Colonic mucosa (tissue), 4 donors: ENCODE data around the gene GSTO1. TPM values are rescaled to one million over a fixed set of nuclear protein-coding genes. Genes with fewer than 3 reads are reported as not detected.

ENCODE experiments used
- DNase-seq: peaks from one replicate; pipeline ENCODE4 v3.0.0-alpha.2; 2020
- H3K27ac ChIP-seq: fragments of 200-600 bp; one replicate; pipeline ENCODE4 v1.8.0; 2021
- H3K27me3 ChIP-seq: fragments of 200-600 bp; one replicate; pipeline ENCODE4 v1.8.0; 2021
- H3K36me3 ChIP-seq: fragments of 200-600 bp; one replicate; pipeline ENCODE4 v1.8.0; 2021
- H3K4me1 ChIP-seq: fragments of 200-600 bp; one replicate; pipeline ENCODE4 v1.8.0; 2021; ENCODE audit warnings: mild to moderate bottlenecking
- H3K4me3 ChIP-seq: fragments of 200-600 bp; one replicate; pipeline ENCODE4 v1.8.0; 2021
- H3K9ac ChIP-seq, 2 donors: one replicate each; pipeline ENCODE4 v1.7.0; 2013; ENCODE audit warnings: control low read depth in 2 of 2, low read depth in 2 of 2, low read length in 2 of 2
- H3K9me3 ChIP-seq: fragments of 200-600 bp; one replicate; pipeline ENCODE4 v1.8.0; 2021
- CTCF ChIP-seq: fragments of 200-600 bp; IDR thresholded peaks from one replicate; pipeline ENCODE4 v1.8.0; 2022; ENCODE audit warnings: antibody characterized with exemption, mild to moderate bottlenecking
- intact Hi-C: fragments of 100-400 bp; cut with DNase I; formaldehyde crosslinking; loops from one replicate; pipeline ENCODE4 v1.14.1; 2022
- total RNA-seq, 2 donors: library from RNA; stranded (reverse); fragmentation: NEBNext Ultra II Directional in 1 of 2; extraction: Animal tissue kit (Norgen Biotek cat#: 25700) in 1 of 2; gene quantifications; one replicate each; pipeline ENCODE4 v1.2.1, GENCODE V29; 2021
- donor health status: healthy.
- donor health status: DM: no; HTN: no; CAD: no.
- donor health status: DM: no; HTN: no; CAD: no.

The GSTO1 gene
- total RNA-seq, 2 donors from 2014 or later: 89.9 to 98.0 TPM

DNA sequence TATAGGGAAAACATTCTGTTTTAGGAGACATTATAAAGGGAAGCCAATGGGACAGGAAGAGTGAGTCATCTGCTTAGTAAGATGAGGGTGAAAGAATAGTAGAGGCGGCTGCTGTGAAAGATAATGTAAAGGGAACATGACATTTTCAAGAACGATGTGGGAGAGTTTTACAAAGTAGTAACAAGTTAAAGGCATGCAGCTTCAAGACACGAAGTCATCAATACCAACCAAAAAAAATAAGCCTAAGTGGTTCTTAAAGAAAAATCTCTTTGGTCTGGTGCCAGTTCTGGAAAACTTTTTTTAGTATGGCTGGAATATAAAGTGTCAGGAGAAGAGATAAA, 6.1 kb downstream of the GSTO1 start:
- no peak overlapping the region for H3K9ac ChIP-seq
- H3K36me3 ChIP-seq: peaks cover 22% of the 10 kb centered on the region
- H3K4me1 ChIP-seq: no peaks in the 10 kb centered on the region
- DNase-seq: no peak
- peak overlapping the region; percentile 15 for H3K27ac ChIP-seq
- no peak for TF ChIP-seq CTCF
- no peaks in the 10 kb centered on the region for H3K9me3 ChIP-seq
- intact Hi-C loops: no loop called here
- H3K4me3 ChIP-seq: no peak overlapping the region
- H3K27me3 ChIP-seq: no peaks in the 10 kb centered on the region

DNA sequence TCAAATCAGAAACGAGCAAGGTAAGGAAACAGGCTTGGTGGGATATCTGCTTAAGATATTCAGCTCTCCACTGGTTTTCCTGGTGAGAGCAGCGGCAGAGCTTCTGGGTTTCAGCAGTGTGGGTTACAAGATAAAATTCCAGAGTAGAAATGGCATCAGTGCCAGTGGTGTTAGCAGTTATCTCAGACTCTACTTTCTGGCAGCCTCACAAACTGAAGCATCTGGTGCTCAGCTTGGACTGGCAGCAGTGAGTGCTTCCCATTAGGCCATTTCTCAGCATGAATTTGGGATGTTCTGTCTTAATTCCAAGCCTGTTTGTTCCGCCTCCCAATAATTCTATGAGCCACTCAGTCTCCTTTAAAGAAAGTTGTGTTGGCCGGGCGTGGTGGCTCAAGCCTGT, 7.4 kb downstream of the GSTO1 start:
- H3K27me3 ChIP-seq: no peaks in the 10 kb centered on the region
- DNase-seq: no peak
- intact Hi-C loops: no loop called here
- TF ChIP-seq CTCF: no peak
- H3K4me1 ChIP-seq: no peaks in the 10 kb centered on the region
- H3K36me3 ChIP-seq: peaks cover 22% of the 10 kb centered on the region
- H3K9me3 ChIP-seq: no peaks in the 10 kb centered on the region
- H3K9ac ChIP-seq: no peak overlapping the region
- no peak overlapping the region for H3K27ac ChIP-seq
- no peak overlapping the region for H3K4me3 ChIP-seq

DNA sequence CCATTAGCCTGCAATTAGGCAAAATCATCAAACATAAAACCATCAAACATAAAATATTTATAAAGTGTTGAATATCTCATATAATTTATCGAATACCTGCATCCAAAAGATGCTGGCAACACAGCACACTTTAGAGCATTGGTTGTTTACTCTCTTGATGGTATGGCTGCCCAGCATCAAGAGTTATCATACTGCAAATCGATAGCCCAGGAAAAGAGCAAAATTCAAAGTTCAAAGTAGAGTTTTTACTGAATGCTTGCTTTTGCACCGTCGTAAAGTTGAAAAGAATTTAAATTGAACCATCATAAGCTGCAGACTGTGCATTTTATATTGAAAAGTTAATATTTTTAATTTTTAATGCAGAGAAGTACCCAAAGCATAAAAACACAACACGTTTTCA, 10.1 kb downstream of the GSTO1 start:
- Histone ChIP-seq H3K27ac (no peak overlapping the region), H3K4me3 (no peak overlapping the region), H3K9ac (no peak overlapping the region), H3K36me3 (peaks cover 14% of the 10 kb centered on the region), H3K9me3 (no peaks in the 10 kb centered on the region), H3K27me3 (no peaks in the 10 kb centered on the region), H3K4me1 (no peaks in the 10 kb centered on the region)
- TF ChIP-seq CTCF: no peak
- no peak for DNase-seq
- intact Hi-C loops: no loop called here

- Histone ChIP-seq H3K9me3 (no peaks in the 10 kb centered on the region), H3K4me1 (no peaks in the 10 kb centered on the region), H3K27ac (no peak overlapping the region), H3K9ac (peak overlapping the region; percentile 89 to 92), H3K27me3 (no peaks in the 10 kb centered on the region), H3K36me3 (no peaks in the 10 kb centered on the region), H3K4me3 (peak overlapping the region; percentile 76)
- no peak for TF ChIP-seq CTCF
- intact Hi-C loops: no loop called here
- no peak for DNase-seq
Measured at GRCh38 chr10:104267721-104268404, 13.2 kb downstream of the GSTO1 start.

DNA sequence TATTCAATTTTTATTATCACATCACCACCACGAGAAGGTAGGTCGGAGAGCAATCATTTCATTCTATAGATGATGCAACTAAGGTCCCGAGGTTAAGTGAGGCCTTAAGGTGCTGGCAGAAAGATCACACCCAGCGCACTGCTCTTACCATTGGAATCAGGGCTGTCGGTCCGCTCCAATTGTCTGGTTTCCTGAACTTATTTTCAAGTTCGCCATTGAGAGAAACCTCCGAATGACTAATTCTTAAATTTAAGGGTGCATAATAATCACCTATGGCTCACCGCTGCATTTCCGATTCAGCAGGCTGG, 13.7 kb downstream of the GSTO1 start:
- DNase-seq: no peak
- Histone ChIP-seq H3K36me3 (no peaks in the 10 kb centered on the region), H3K9ac (peak overlapping the region; percentile 89 to 92)

More for the DNA sequence above, 13.7 kb downstream of the GSTO1 start:
- H3K4me1 ChIP-seq: no peaks in the 10 kb centered on the region
- H3K27ac ChIP-seq: peak overlapping the region; percentile 64
- H3K4me3 ChIP-seq: peak overlapping the region; percentile 76
- no peak for TF ChIP-seq CTCF
- intact Hi-C loops: no loop called here
- no peaks in the 10 kb centered on the region for H3K27me3 ChIP-seq
- no peaks in the 10 kb centered on the region for H3K9me3 ChIP-seq
